ENCODE results near the gene PZP. TPM values are rescaled to one million over a fixed set of nuclear protein-coding genes. Genes with fewer than 3 reads are reported as not detected.

Gene PZP
- total and polyA plus RNA-seq, 11 donors: 0.08 to 1.1 (median 0.52) TPM; not detected in 1

DNA sequence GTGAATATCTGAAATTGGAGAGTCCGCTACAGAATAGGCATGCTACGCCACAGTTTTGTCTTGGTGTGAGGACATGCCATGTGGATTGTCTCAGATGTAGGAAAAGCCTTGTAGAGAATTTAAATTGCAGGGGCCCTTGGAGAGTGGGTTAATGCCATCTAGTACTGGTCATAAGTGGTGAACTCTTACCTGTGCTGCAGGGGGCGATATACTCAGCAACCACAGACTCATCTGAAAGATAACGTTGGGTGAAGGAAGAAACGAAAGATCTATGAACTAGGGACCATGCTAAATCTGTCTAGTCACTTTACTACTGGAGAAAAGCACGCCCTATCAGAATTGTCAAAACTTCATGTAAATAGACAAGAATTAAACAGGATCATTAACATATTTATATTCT is 58.8 kb downstream of the PZP start:
- Histone ChIP-seq H3K27ac (no peak overlapping the region), H3K4me3 (no peak overlapping the region), H3K36me3 (no peaks in the 10 kb centered on the region), H3K9me3 (peaks cover 0 to 23% (median 6%) of the 10 kb centered on the region in 12 donors), H3K4me1 (no peaks in the 10 kb centered on the region), H3K27me3 (no peaks in the 10 kb centered on the region)
- no peak for ATAC-seq
- intact Hi-C loops (cut with DNase I): no loop called here
- TF ChIP-seq, protein P1, sequence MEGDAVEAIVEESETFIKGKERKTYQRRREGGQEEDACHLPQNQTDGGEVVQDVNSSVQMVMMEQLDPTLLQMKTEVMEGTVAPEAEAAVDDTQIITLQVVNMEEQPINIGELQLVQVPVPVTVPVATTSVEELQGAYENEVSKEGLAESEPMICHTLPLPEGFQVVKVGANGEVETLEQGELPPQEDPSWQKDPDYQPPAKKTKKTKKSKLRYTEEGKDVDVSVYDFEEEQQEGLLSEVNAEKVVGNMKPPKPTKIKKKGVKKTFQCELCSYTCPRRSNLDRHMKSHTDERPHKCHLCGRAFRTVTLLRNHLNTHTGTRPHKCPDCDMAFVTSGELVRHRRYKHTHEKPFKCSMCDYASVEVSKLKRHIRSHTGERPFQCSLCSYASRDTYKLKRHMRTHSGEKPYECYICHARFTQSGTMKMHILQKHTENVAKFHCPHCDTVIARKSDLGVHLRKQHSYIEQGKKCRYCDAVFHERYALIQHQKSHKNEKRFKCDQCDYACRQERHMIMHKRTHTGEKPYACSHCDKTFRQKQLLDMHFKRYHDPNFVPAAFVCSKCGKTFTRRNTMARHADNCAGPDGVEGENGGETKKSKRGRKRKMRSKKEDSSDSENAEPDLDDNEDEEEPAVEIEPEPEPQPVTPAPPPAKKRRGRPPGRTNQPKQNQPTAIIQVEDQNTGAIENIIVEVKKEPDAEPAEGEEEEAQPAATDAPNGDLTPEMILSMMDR (IDR thresholded peaks at IDR 0.05): peak in 1 of 12 donors; percentile 8
- TF ChIP-seq POLR2A (IDR thresholded peaks at IDR 0.05): no peak
- DNase-seq: no peak
- WGBS, 4 donors: 76 to 79% (median 77%) methylated on average over 6 of the region's 6 CpGs

DNA sequence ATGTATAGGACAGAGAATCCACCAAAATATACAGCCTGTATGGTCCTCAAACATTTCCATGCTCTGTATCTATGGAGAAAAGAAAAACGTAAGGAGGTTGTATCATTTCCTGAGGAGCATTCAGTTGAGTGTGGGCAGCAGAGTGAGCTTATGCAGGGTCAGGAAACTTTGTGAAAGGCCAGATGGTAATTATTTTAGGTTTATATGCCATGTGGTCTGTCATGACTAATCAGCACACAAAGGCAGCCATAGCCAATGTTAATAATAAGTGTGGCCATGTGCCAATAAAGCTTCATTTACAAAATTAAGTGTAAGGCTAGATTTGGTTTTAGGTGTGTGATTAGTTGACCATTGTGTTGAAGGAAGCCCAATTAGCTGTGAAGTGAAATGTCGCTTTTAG is 59.3 kb downstream of the PZP start:
- no peaks in the 10 kb centered on the region for H3K36me3 ChIP-seq
- H3K9me3 ChIP-seq: peaks cover 0 to 28% (median 8%) of the 10 kb centered on the region in 12 donors
- H3K4me1 ChIP-seq: no peaks in the 10 kb centered on the region
- no peak for ATAC-seq
- no peak overlapping the region for H3K27ac ChIP-seq
- H3K27me3 ChIP-seq: no peaks in the 10 kb centered on the region
- intact Hi-C loops (cut with DNase I): no loop called here
- DNase-seq: no peak
- 76 to 87% (median 79%) methylated on average over 2 of the region's 2 CpGs for WGBS, 4 donors
- no peak overlapping the region for H3K4me3 ChIP-seq
- no peak for TF ChIP-seq POLR2A (IDR thresholded peaks at IDR 0.05)
- TF ChIP-seq, protein P1 (IDR thresholded peaks at IDR 0.05): no peak

DNA sequence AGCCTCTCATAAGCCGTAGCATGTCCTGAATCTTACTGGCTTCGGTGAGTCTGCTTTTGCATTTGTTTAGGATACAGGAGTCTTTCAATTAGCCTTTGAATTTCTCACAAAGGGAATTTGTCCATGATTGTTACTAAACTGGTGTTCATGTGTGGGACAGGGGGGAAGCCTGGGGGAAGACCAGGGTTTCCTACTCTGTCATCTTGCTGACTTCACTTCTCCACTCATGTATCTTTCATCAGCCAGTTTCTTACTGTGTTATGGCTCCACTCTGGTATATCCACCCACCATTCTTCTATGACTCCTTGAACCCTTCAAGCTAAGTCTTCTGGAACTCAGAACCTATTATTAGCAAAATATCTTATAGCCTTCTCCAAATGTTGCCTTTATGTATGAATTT is 60.7 kb downstream of the PZP start:
- no peaks in the 10 kb centered on the region for H3K27me3 ChIP-seq
- H3K4me1 ChIP-seq: no peaks in the 10 kb centered on the region
- TF ChIP-seq, protein P1 (IDR thresholded peaks at IDR 0.05): no peak
- TF ChIP-seq POLR2A (IDR thresholded peaks at IDR 0.05): no peak
- no peak overlapping the region for H3K4me3 ChIP-seq
- no peak overlapping the region for H3K27ac ChIP-seq
- DNase-seq (no peak), ATAC-seq (no peak)
- WGBS, 4 donors: 87 to 94% (median 91%) methylated on average over 2 of the region's 2 CpGs
- H3K9me3 ChIP-seq: peaks cover 0 to 33% (median 9%) of the 10 kb centered on the region in 12 donors
- intact Hi-C loops (cut with DNase I): no loop called here
- H3K36me3 ChIP-seq: no peaks in the 10 kb centered on the region

DNA sequence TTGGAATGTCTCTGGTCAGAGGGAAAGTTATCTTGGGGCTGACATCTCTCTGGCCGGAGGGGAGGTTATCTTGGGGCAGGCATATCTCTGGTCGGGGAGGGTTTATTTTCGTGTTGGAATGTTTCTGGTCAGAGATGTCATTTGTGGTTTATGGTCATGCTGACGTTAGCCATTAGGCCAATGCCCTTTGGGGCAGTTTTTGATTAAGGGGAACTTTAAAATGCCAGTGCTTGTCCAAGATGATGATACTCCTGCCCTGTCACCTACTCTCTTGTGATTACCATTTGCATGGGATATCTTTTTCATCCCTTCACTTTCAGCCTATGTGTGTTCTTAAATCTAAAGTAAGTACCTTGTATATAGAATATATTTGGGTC is 63.5 kb downstream of the PZP start:
- DNase-seq: no peak
- WGBS, 4 donors: 36 to 52% (median 47%) methylated on average over 4 of the region's 4 CpGs
- H3K9me3 ChIP-seq: peaks cover 0 to 35% (median 11%) of the 10 kb centered on the region in 12 donors
- no peaks in the 10 kb centered on the region for H3K27me3 ChIP-seq
- no peak overlapping the region for H3K4me3 ChIP-seq
- ATAC-seq: no peak
- no peak overlapping the region for H3K27ac ChIP-seq
- TF ChIP-seq, protein P1 (IDR thresholded peaks at IDR 0.05): no peak
- no peak for TF ChIP-seq POLR2A (IDR thresholded peaks at IDR 0.05)
- H3K36me3 ChIP-seq: no peaks in the 10 kb centered on the region
- H3K4me1 ChIP-seq: no peaks in the 10 kb centered on the region
- intact Hi-C loops (cut with DNase I): no loop called here
